ENCODE results near the gene CRTAP.
"Not testable (repeated sequence)": the region's sequence is repeated elsewhere in the genome, so short reads cannot be mapped to it uniquely, and the experiment has no call there.

Gene CRTAP

DNA sequence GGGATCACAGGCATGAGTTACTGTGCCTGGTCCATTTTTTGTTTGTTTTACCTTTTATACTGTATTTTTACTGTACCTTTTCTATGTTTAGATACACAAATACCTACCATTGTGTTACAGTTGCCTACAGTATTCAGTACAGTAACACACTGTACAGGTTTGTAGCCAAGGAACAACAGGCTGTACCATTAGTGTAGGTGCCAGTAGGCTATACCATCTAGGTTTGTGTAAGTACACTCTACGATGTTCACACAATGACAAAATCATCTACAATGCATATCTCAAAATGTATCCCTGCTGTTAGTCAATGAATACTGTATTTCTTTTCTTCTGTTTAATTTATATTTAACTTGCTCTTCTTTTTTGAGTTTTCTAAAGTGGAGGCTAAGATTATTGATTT lies 67.8 kb downstream of the CRTAP start:
- DNase-seq: not testable (repeated sequence)

DNA sequence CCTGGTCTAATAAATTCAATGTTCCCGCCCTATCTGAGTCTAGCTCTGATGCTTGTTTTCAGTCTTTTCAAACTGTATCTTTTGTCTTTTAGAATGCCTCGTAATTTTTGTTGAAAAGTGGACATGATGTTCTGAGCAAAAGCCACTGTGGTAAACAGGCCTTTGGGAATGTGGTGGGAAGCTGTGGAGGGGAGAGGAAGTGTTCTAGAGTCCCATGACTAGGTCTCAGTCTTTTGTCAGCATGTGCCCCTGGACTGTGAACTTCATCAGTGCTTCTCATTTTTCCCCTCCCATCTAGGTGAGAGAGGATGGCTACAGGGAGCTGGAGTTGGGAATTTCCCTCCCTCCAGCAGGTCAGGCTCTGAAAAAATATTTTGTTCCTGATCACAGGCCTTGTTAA lies 71.0 kb downstream of the CRTAP start:
- no peak for DNase-seq

DNA sequence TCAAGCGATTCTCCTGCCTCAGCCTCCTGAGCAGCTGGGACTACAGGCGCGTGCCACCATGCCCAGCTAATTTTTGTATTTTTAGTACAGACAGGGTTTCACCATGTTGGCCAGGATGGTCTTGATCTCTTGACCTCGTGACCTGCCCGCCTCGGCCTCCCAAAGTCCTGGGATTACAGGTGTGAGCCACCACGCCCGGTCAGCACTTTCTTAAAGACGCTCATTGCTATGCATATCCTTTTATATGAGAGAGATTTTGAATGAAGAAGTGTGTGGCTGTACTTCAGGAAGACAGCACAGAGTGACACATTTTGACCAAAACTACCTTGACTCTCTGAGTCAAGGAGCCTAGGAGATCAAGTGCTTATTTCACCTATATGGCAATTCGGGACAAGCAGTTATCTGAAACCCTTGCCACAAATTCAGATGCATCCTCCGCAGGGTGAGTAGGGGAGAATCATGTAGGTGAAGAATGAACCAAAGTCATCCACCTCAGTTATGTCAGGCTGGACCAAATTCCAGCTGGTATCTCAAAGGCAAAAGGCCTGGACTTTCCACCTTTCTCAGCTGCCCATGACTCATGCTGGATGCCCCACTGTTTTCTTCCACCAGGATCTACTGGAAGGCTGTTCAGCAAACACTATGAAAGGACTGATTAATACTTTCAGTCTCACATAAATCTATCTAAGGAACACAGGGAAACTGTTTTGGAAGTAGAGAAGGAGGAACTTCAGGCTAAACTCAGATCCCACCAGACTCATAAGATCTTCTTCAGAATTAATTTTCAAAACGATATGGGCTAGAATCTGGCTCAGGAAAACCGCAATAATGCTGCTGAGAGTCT lies 72.9 kb downstream of the CRTAP start:
- no peak for DNase-seq

DNA sequence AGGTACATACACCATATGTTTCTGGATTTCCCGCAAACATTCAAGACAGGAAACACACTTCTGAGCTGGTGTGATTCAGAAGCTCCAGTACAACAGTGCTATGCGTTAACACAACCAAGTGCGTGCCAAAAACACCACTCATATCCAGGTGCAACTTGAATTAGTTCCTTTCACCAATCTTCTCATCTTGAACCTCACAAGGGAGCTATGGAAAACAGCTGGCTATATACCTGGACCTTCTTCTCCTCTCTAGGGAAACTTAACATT lies 73.5 kb downstream of the CRTAP start:
- no peak for DNase-seq

DNA sequence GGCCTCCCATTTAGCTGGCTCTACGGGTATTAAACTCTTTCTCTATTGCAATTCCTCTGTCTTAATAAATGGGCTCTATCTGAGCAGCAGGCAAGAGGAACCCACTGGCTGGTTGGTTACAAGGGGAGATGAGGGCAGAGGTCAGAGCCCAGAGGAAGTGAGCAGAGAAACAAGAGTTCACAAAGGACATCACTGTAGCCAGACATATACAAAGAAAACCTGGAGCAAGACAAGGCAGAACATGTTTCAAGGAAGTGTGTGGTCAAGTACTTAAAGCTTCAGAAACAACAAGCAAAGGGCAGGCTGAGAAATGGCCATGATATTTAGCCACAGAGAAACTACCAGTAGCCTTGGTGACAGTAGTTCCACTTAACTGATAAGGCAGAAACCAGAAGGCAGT lies 80.5 kb downstream of the CRTAP start:
- DNase-seq: no peak

DNA sequence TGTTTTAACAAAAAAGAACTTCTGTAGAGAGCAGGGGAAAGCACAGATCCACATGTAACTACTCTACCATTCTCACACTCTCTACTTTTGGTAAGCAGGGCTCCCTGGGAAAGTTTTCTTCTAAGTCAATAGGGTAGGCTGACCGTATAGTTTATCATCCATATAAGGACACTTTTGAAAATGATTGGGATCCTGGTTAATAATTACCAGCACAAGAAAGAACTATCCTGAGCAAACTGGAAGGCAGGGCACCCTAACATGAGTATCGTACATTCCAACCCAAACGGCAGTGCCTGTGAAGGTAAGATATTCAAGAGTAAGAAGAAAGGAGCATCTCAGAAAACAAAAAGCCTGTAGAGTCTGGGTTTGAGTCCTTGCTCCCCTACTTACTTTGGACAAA lies 82.7 kb downstream of the CRTAP start:
- no peak for DNase-seq
